ENCODE results near the gene PM20D2. TPM values are rescaled to one million over a fixed set of nuclear protein-coding genes. Genes with fewer than 3 reads are reported as not detected.

The PM20D2 gene
- total and polyA plus RNA-seq, 2 experiments from 2014 or later: 2.1 to 6.8 TPM

- H3K36me3 ChIP-seq (ENCODE audit: low read depth): no peaks in the 10 kb centered on the region
- no peaks in the 10 kb centered on the region for H3K79me2 ChIP-seq (ENCODE audit: insufficient read depth)
- H4K20me1 ChIP-seq (ENCODE audit: insufficient read depth): no peaks in the 10 kb centered on the region
- peak; percentile 3 for DNase-seq
- in situ Hi-C loops (cut with MboI): no loop called here
- no peaks in the 10 kb centered on the region for H3F3A ChIP-seq (ENCODE audit: insufficient read depth)
- no peak overlapping the region for H3K4me2 ChIP-seq (ENCODE audit: unreplicated experiment)
- no peak for TF ChIP-seq EZH2phosphoT487 (IDR thresholded peaks at IDR 0.05; ENCODE audit: insufficient read depth, low read depth)
- no peak for TF ChIP-seq EZH2 (IDR thresholded peaks at IDR 0.05; ENCODE audit: insufficient read depth, poor library complexity, severe bottlenecking)
- H3K4me3 ChIP-seq: no peak overlapping the region
- no peaks in the 10 kb centered on the region for H3K27me3 ChIP-seq (replicated peaks; ENCODE audit: insufficient read depth)
- no peaks in the 10 kb centered on the region for H3K4me1 ChIP-seq (ENCODE audit: insufficient read depth)
- H2AFZ ChIP-seq: no peak overlapping the region
- WGBS, 2 experiments (ENCODE audit: low coverage in 1 of 2, low lambda C conversion rate in 2 of 2, missing lambda C conversion rate in 2 of 2): 70 to 76% methylated on average over 7 of the region's 7 CpGs
- no peak overlapping the region for H3K27ac ChIP-seq
- H3K9me3 ChIP-seq (ENCODE audit: low read depth): no peaks in the 10 kb centered on the region
- no peaks in the 10 kb centered on the region for H3K9me2 ChIP-seq (ENCODE audit: insufficient read depth)
- no peak overlapping the region for H3K9ac ChIP-seq
These were observed 15.6 kb downstream of the PM20D2 start for GRCh38 chr6:89161326-89162046.

- Histone ChIP-seq H3K9me2 (ENCODE audit: insufficient read depth) (no peaks in the 10 kb centered on the region), H2AFZ (no peak overlapping the region), H3K4me2 (ENCODE audit: unreplicated experiment) (no peak overlapping the region), H3F3A (ENCODE audit: insufficient read depth) (no peaks in the 10 kb centered on the region), H3K4me1 (ENCODE audit: insufficient read depth) (no peaks in the 10 kb centered on the region), H3K9me3 (ENCODE audit: low read depth) (no peaks in the 10 kb centered on the region), H3K27me3 (replicated peaks; ENCODE audit: insufficient read depth) (no peaks in the 10 kb centered on the region), H4K20me1 (ENCODE audit: insufficient read depth) (no peaks in the 10 kb centered on the region), H3K9ac (no peak overlapping the region), H3K27ac (no peak overlapping the region), H3K79me2 (ENCODE audit: insufficient read depth) (no peaks in the 10 kb centered on the region), H3K36me3 (ENCODE audit: low read depth) (no peaks in the 10 kb centered on the region), H3K4me3 (no peak overlapping the region)
- WGBS, 2 experiments (ENCODE audit: low coverage in 1 of 2, low lambda C conversion rate in 2 of 2, missing lambda C conversion rate in 2 of 2): 73% methylated on average over 4 of the region's 4 CpGs
- TF ChIP-seq EZH2 (IDR thresholded peaks at IDR 0.05; ENCODE audit: insufficient read depth, poor library complexity, severe bottlenecking) (no peak), EZH2phosphoT487 (IDR thresholded peaks at IDR 0.05; ENCODE audit: insufficient read depth, low read depth) (no peak)
- in situ Hi-C loops (cut with MboI): no loop called here
- no peak for DNase-seq
These were observed 16.2 kb downstream of the PM20D2 start for GRCh38 chr6:89162047-89162371.

DNA sequence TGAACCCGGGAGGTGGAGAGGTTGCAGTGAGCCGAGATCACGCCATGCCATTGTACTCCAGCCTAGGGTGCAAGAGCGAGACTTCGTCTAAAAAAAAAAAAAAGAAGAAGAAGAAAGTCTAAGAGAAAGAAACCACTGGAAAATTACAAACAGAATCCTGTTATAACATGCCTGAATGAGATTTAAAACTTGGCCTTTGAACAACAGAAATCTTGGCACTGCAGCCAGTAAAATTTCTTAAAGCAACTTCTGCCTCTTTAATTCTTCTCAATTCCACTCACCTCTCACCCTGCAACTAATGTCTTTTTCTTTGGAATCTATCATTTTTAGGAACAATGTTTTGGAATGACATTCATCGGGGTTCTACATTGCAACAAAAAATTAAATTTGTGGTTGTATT is 26.3 kb downstream of the PM20D2 start:
- Histone ChIP-seq H2AFZ (no peak overlapping the region), H3K27ac (no peak overlapping the region), H3K27me3 (replicated peaks; ENCODE audit: insufficient read depth) (no peaks in the 10 kb centered on the region), H3K9ac (no peak overlapping the region), H3K36me3 (ENCODE audit: low read depth) (no peaks in the 10 kb centered on the region), H3K79me2 (ENCODE audit: insufficient read depth) (no peaks in the 10 kb centered on the region), H3K4me2 (ENCODE audit: unreplicated experiment) (no peak overlapping the region), H4K20me1 (ENCODE audit: insufficient read depth) (no peaks in the 10 kb centered on the region), H3K9me3 (ENCODE audit: low read depth) (no peaks in the 10 kb centered on the region), H3K4me3 (no peak overlapping the region), H3K9me2 (ENCODE audit: insufficient read depth) (no peaks in the 10 kb centered on the region), H3F3A (ENCODE audit: insufficient read depth) (no peaks in the 10 kb centered on the region), H3K4me1 (ENCODE audit: insufficient read depth) (no peaks in the 10 kb centered on the region)
- DNase-seq: no peak
- 6 to 30% methylated on average over 2 to 6 of the region's 6 CpGs for WGBS, 2 experiments (ENCODE audit: low coverage in 1 of 2, low lambda C conversion rate in 2 of 2, missing lambda C conversion rate in 2 of 2)
- TF ChIP-seq EZH2phosphoT487 (IDR thresholded peaks at IDR 0.05; ENCODE audit: insufficient read depth, low read depth): no peak
- TF ChIP-seq EZH2 (IDR thresholded peaks at IDR 0.05; ENCODE audit: insufficient read depth, poor library complexity, severe bottlenecking): no peak
- in situ Hi-C loops (cut with MboI): no loop called here

DNA sequence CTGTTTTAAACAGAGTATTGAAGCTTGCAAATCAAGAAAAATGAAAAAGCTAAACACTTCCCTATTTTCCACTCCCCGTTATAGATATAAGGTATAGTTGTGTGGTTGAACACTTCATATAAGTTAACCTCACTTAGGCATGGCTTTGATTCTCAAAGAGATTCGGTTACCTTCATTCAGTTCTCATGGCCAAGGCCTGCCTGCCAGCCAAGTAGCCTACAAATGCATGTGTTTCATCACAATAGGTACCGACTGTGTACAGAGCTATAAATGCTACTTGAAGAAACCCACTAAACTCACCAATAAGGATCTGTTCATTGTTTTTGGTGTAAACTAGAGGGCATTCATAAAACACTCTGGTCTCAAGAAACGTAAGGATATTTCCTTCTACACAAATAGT is 27.8 kb downstream of the PM20D2 start:
- in situ Hi-C loops (cut with MboI): no loop called here
- Histone ChIP-seq H3K4me1 (ENCODE audit: insufficient read depth) (no peaks in the 10 kb centered on the region), H3K9me2 (ENCODE audit: insufficient read depth) (no peaks in the 10 kb centered on the region), H3K9ac (no peak overlapping the region), H3K4me2 (ENCODE audit: unreplicated experiment) (no peak overlapping the region), H3K4me3 (no peak overlapping the region), H3K79me2 (ENCODE audit: insufficient read depth) (no peaks in the 10 kb centered on the region), H3F3A (ENCODE audit: insufficient read depth) (no peaks in the 10 kb centered on the region), H3K27ac (no peak overlapping the region), H4K20me1 (ENCODE audit: insufficient read depth) (no peaks in the 10 kb centered on the region), H2AFZ (no peak overlapping the region), H3K27me3 (replicated peaks; ENCODE audit: insufficient read depth) (no peaks in the 10 kb centered on the region), H3K9me3 (ENCODE audit: low read depth) (no peaks in the 10 kb centered on the region), H3K36me3 (ENCODE audit: low read depth) (no peaks in the 10 kb centered on the region)
- WGBS, 2 experiments (ENCODE audit: low coverage in 1 of 2, low lambda C conversion rate in 2 of 2, missing lambda C conversion rate in 2 of 2): 61 to 64% methylated on average over 4 of the region's 4 CpGs
- no peak for DNase-seq
- TF ChIP-seq EZH2 (IDR thresholded peaks at IDR 0.05; ENCODE audit: insufficient read depth, poor library complexity, severe bottlenecking) (no peak), EZH2phosphoT487 (IDR thresholded peaks at IDR 0.05; ENCODE audit: insufficient read depth, low read depth) (no peak)

Measured in GM23248 (cell line).